SK-N-SH treated with all-trans-retinoic acid at 6 μM for 48 hours (cell line): ENCODE measurements around the gene DNTT.

Experiments used
- BACH2 ChIP-seq: fragments of 250-450 bp; sonication (Bioruptor Pico); IDR thresholded peaks from 2 replicates; pipeline ENCODE4 v1.9.0; 2021; ENCODE audit warnings: mild to moderate bottlenecking, borderline replicate concordance
- CSDC2 ChIP-seq: fragments of 250-450 bp; sonication (Bioruptor Pico); IDR thresholded peaks from 2 replicates; pipeline ENCODE4 v1.5.0; 2020; ENCODE audit warnings: mild to moderate bottlenecking, moderate library complexity
- PATZ1 ChIP-seq: fragments of 250-450 bp; sonication (Bioruptor Pico); IDR thresholded peaks from 2 replicates; pipeline ENCODE4 v1.8.0; 2020; ENCODE audit warnings: mild to moderate bottlenecking, moderate library complexity, borderline replicate concordance
- TSHZ2 ChIP-seq: fragments of 250-450 bp; sonication (Bioruptor Pico); IDR thresholded peaks from 2 replicates; pipeline ENCODE4 v1.5.0; 2020; ENCODE audit warnings: mild to moderate bottlenecking, moderate library complexity
- ZFP3 ChIP-seq: fragments of 250-450 bp; sonication (Bioruptor Pico); IDR thresholded peaks from 2 replicates; pipeline ENCODE4 v1.5.0; 2020; ENCODE audit warnings: mild to moderate bottlenecking, moderate library complexity
- ZFP30 ChIP-seq: fragments of 450-650 bp; formaldehyde crosslinking; IDR thresholded peaks from 2 replicates; pipeline ENCODE4 v1.5.0; 2022; ENCODE audit warnings: mild to moderate bottlenecking, moderate library complexity

- no peak for TF ChIP-seq PATZ1 (CRISPR knock-in tag)
- TF ChIP-seq ZFP3 (CRISPR knock-in tag): no peak
- TF ChIP-seq ZFP30 (CRISPR knock-in tag): no peak
- TF ChIP-seq CSDC2 (CRISPR knock-in tag): no peak
- TF ChIP-seq BACH2 (CRISPR knock-in tag): no peak
- no peak for TF ChIP-seq TSHZ2 (CRISPR knock-in tag)
Measured at GRCh38 chr10:96376483-96376882, 72.2 kb downstream of the DNTT start.
